Measurements from ENCODE around the gene MAK. TPM values are rescaled to one million over a fixed set of nuclear protein-coding genes. Genes with fewer than 3 reads are reported as not detected.
"Not testable (repeated sequence)": the region's sequence is repeated elsewhere in the genome, so short reads cannot be mapped to it uniquely, and the experiment has no call there.

MAK gene
- total RNA-seq, 1 experiment from 2014 or later = not detected

DNA sequence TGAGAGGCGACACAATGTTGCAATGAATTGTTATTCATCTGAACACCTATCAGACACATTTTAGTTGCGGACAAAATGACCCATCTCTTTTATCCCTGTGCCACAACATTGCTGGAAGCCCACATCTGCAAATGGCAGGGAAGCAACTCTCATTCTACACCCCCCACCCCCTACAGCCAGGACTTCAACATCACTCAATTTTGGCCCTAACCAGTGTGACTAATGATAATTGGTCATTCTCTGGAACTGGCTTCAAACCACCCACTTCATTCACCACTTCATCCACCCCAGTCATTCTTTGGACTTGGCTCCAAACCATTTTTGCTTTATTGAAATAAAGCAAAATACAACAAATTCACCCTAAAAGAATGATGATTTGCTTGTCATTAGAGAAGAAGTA is 42.0 kb upstream of the MAK start:
- H3K4me1 ChIP-seq (ENCODE audit: low read length) = no peaks in the 10 kb centered on the region
- H3K4me2 ChIP-seq (ENCODE audit: low read depth, low read length, poor library complexity, severe bottlenecking) = no peak overlapping the region
- H3K9me3 ChIP-seq (ENCODE audit: low read length) = no peaks in the 10 kb centered on the region
- no peaks in the 10 kb centered on the region for H3K79me2 ChIP-seq (ENCODE audit: low read length)
- no peaks in the 10 kb centered on the region for H3K27me3 ChIP-seq (ENCODE audit: low read length)
- no peaks in the 10 kb centered on the region for H3K9me2 ChIP-seq (replicated peaks; ENCODE audit: insufficient read depth, low read length)
- DNase-seq = no peak
- no peaks in the 10 kb centered on the region for H4K20me1 ChIP-seq (ENCODE audit: insufficient read depth, low read depth, low read length)
- H3K9ac ChIP-seq (ENCODE audit: low read length) = no peak overlapping the region
- H3K27ac ChIP-seq (ENCODE audit: low read length) = no peak overlapping the region
- H2AFZ ChIP-seq (ENCODE audit: low read length) = no peak overlapping the region
- no peaks in the 10 kb centered on the region for H3K36me3 ChIP-seq (ENCODE audit: insufficient read depth, low read length)
- H3K4me3 ChIP-seq (ENCODE audit: low read length) = no peak overlapping the region

DNA sequence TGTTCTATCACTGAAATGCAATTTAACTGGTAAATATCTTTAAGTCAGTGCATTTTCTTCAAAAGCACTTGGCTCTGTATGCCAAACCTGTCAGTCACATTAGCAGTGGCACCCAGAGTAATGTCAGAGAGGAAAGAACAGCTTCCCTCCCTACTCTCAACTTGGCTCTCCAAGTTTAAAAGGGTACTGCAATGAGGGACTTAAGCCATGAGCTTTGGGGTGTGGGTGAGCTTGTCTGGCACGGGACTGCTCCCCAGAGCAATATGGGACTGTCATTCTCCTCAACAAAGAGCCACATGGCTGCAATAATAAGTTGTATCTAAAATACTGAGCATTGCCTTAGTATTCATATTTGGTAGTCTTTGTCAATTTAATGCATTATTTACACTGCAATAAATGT is 39.5 kb upstream of the MAK start:
- no peaks in the 10 kb centered on the region for H3K9me3 ChIP-seq (ENCODE audit: low read length)
- no peak overlapping the region for H3K27ac ChIP-seq (ENCODE audit: low read length)
- H3K36me3 ChIP-seq (ENCODE audit: insufficient read depth, low read length) = no peaks in the 10 kb centered on the region
- H3K4me1 ChIP-seq (ENCODE audit: low read length) = no peaks in the 10 kb centered on the region
- H3K4me3 ChIP-seq (ENCODE audit: low read length) = no peak overlapping the region
- no peaks in the 10 kb centered on the region for H3K79me2 ChIP-seq (ENCODE audit: low read length)
- no peak overlapping the region for H3K4me2 ChIP-seq (ENCODE audit: low read depth, low read length, poor library complexity, severe bottlenecking)
- H3K27me3 ChIP-seq (ENCODE audit: low read length) = no peaks in the 10 kb centered on the region
- DNase-seq = no peak
- no peak overlapping the region for H3K9ac ChIP-seq (ENCODE audit: low read length)
- no peaks in the 10 kb centered on the region for H4K20me1 ChIP-seq (ENCODE audit: insufficient read depth, low read depth, low read length)
- H3K9me2 ChIP-seq (replicated peaks; ENCODE audit: insufficient read depth, low read length) = no peaks in the 10 kb centered on the region
- no peak overlapping the region for H2AFZ ChIP-seq (ENCODE audit: low read length)

DNA sequence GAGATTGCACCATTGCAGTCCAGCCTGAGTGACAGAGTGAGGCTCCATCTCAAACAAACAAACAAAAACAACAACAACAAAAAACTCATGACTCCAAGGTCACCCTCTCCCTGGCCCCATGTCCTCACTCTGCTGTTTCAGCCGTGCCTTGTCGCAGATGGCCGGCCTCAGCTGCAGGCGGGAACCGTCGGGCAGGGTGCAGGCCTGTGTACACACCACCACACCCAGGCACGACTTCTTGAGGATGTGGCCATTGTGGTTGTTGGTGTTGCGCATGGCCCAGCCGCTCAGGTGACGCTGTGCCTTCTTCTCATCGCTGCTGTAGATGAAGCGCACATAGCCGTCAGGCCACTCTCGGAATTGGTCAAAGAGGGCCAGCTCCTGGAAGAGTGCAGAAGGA is 38.7 kb upstream of the MAK start:
- H3K4me3 ChIP-seq (ENCODE audit: low read length) = no peak overlapping the region
- H3K36me3 ChIP-seq (ENCODE audit: insufficient read depth, low read length) = no peaks in the 10 kb centered on the region
- no peaks in the 10 kb centered on the region for H3K4me1 ChIP-seq (ENCODE audit: low read length)
- H4K20me1 ChIP-seq (ENCODE audit: insufficient read depth, low read depth, low read length) = no peaks in the 10 kb centered on the region
- no peak overlapping the region for H3K9ac ChIP-seq (ENCODE audit: low read length)
- no peak for DNase-seq
- no peaks in the 10 kb centered on the region for H3K79me2 ChIP-seq (ENCODE audit: low read length)
- H3K9me2 ChIP-seq (replicated peaks; ENCODE audit: insufficient read depth, low read length) = no peaks in the 10 kb centered on the region
- no peak overlapping the region for H3K27ac ChIP-seq (ENCODE audit: low read length)
- no peak overlapping the region for H2AFZ ChIP-seq (ENCODE audit: low read length)
- H3K4me2 ChIP-seq (ENCODE audit: low read depth, low read length, poor library complexity, severe bottlenecking) = no peak overlapping the region
- no peaks in the 10 kb centered on the region for H3K9me3 ChIP-seq (ENCODE audit: low read length)
- no peaks in the 10 kb centered on the region for H3K27me3 ChIP-seq (ENCODE audit: low read length)

DNA sequence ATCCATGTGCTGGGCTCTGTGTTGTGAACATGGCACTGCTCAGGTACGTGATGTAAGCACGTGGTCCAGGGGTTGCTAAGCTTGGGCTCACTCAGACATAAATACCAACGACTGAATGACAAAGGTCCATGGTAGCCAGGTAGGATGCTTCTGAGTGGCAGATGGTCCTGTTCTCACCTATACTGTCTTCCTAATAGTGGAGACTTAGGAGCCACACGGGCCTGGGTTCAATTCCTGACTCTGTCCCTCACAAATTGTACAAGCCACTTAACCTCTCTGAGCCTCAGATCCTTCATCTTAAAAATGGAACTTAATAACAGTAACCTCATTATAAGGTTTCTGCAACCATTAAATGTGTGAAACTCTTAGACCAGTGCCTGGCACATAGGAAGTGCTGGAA is 36.7 kb upstream of the MAK start:
- no peaks in the 10 kb centered on the region for H3K9me2 ChIP-seq (replicated peaks; ENCODE audit: insufficient read depth, low read length)
- H3K4me2 ChIP-seq (ENCODE audit: low read depth, low read length, poor library complexity, severe bottlenecking) = no peak overlapping the region
- no peaks in the 10 kb centered on the region for H3K27me3 ChIP-seq (ENCODE audit: low read length)
- H3K9ac ChIP-seq (ENCODE audit: low read length) = no peak overlapping the region
- H4K20me1 ChIP-seq (ENCODE audit: insufficient read depth, low read depth, low read length) = no peaks in the 10 kb centered on the region
- no peak overlapping the region for H3K27ac ChIP-seq (ENCODE audit: low read length)
- H3K4me3 ChIP-seq (ENCODE audit: low read length) = no peak overlapping the region
- no peaks in the 10 kb centered on the region for H3K36me3 ChIP-seq (ENCODE audit: insufficient read depth, low read length)
- H2AFZ ChIP-seq (ENCODE audit: low read length) = no peak overlapping the region
- H3K79me2 ChIP-seq (ENCODE audit: low read length) = no peaks in the 10 kb centered on the region
- no peaks in the 10 kb centered on the region for H3K4me1 ChIP-seq (ENCODE audit: low read length)
- H3K9me3 ChIP-seq (ENCODE audit: low read length) = no peaks in the 10 kb centered on the region
- DNase-seq = no peak

DNA sequence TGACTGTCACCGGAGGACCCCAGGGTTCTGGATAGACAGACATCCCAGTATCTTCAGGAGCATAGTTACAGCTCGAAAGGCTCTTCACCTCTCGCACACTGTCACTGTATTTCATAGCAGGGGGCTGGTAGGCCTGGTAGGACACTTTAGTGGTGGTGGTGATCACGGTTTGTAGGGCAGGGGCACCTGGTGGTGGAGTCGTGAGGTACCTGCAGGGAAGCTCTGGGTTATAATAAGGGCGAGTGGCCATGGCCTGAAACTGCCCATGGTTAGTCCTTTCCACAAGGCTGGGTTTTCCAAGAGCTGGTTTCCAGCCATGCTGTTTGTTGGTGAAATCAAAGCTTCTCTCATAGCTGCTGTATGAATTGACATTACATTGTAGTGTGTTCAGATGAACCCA is 35.9 kb upstream of the MAK start:
- H3K9me2 ChIP-seq (replicated peaks; ENCODE audit: insufficient read depth, low read length) = no peaks in the 10 kb centered on the region
- no peak overlapping the region for H3K27ac ChIP-seq (ENCODE audit: low read length)
- H3K4me3 ChIP-seq (ENCODE audit: low read length) = no peak overlapping the region
- no peaks in the 10 kb centered on the region for H4K20me1 ChIP-seq (ENCODE audit: insufficient read depth, low read depth, low read length)
- H3K27me3 ChIP-seq (ENCODE audit: low read length) = no peaks in the 10 kb centered on the region
- DNase-seq = no peak
- no peaks in the 10 kb centered on the region for H3K79me2 ChIP-seq (ENCODE audit: low read length)
- no peaks in the 10 kb centered on the region for H3K4me1 ChIP-seq (ENCODE audit: low read length)
- H2AFZ ChIP-seq (ENCODE audit: low read length) = no peak overlapping the region
- no peaks in the 10 kb centered on the region for H3K9me3 ChIP-seq (ENCODE audit: low read length)
- H3K4me2 ChIP-seq (ENCODE audit: low read depth, low read length, poor library complexity, severe bottlenecking) = no peak overlapping the region
- no peak overlapping the region for H3K9ac ChIP-seq (ENCODE audit: low read length)
- H3K36me3 ChIP-seq (ENCODE audit: insufficient read depth, low read length) = no peaks in the 10 kb centered on the region

DNA sequence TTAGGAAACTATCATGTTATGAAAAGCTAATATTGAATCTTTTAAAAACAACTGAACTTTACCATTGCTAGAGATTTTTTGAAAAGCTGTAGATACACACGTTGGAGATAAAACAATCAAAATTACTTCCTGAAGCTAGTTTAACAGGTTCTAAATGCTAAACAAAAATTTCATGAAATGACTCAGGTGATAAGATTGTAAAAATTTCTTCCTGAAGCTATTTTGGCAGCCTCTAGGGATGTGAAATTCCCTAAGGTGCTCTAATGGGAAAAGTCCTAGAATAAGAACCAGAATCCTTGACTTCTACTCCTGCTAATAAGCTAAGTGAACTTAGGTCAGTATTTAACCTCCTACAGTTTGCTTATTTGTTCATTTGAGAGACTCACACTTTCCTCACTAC is 35.0 kb upstream of the MAK start:
- Histone ChIP-seq H3K4me1 (ENCODE audit: low read length) (no peaks in the 10 kb centered on the region), H3K9me2 (replicated peaks; ENCODE audit: insufficient read depth, low read length) (no peaks in the 10 kb centered on the region), H3K4me3 (ENCODE audit: low read length) (no peak overlapping the region), H3K27ac (ENCODE audit: low read length) (no peak overlapping the region), H3K36me3 (ENCODE audit: insufficient read depth, low read length) (no peaks in the 10 kb centered on the region), H3K4me2 (ENCODE audit: low read depth, low read length, poor library complexity, severe bottlenecking) (no peak overlapping the region), H3K27me3 (ENCODE audit: low read length) (no peaks in the 10 kb centered on the region), H4K20me1 (ENCODE audit: insufficient read depth, low read depth, low read length) (no peaks in the 10 kb centered on the region), H3K9ac (ENCODE audit: low read length) (no peak overlapping the region), H3K79me2 (ENCODE audit: low read length) (no peaks in the 10 kb centered on the region), H3K9me3 (ENCODE audit: low read length) (no peaks in the 10 kb centered on the region), H2AFZ (ENCODE audit: low read length) (no peak overlapping the region)
- no peak for DNase-seq

DNA sequence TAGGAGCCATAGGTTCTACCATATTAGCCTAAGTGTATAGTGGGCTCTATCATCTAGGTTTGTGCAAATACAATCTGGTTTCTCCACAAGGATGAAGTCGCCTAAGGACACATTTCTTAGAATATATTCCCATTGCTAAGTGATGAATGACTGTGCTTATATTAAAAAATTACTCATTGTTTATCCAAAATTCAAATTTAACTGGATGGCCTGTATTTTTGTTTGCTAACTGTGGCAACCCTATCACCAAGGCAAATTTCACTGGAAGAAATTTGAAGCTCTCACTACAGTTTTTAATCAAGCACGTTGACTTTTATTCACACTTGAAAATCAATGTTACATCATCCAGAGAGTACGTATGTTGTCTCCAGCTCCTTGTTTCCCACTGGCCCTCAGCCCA is 29.6 kb upstream of the MAK start:
- Histone ChIP-seq H3K79me2 (ENCODE audit: low read length) (no peaks in the 10 kb centered on the region), H3K36me3 (ENCODE audit: insufficient read depth, low read length) (no peaks in the 10 kb centered on the region), H3K9ac (ENCODE audit: low read length) (no peak overlapping the region), H4K20me1 (ENCODE audit: insufficient read depth, low read depth, low read length) (no peaks in the 10 kb centered on the region), H2AFZ (ENCODE audit: low read length) (no peak overlapping the region), H3K4me3 (ENCODE audit: low read length) (no peak overlapping the region), H3K27ac (ENCODE audit: low read length) (no peak overlapping the region), H3K9me3 (ENCODE audit: low read length) (no peaks in the 10 kb centered on the region), H3K27me3 (ENCODE audit: low read length) (no peaks in the 10 kb centered on the region), H3K4me2 (ENCODE audit: low read depth, low read length, poor library complexity, severe bottlenecking) (no peak overlapping the region), H3K4me1 (ENCODE audit: low read length) (no peaks in the 10 kb centered on the region), H3K9me2 (replicated peaks; ENCODE audit: insufficient read depth, low read length) (no peaks in the 10 kb centered on the region)
- no peak for DNase-seq

DNA sequence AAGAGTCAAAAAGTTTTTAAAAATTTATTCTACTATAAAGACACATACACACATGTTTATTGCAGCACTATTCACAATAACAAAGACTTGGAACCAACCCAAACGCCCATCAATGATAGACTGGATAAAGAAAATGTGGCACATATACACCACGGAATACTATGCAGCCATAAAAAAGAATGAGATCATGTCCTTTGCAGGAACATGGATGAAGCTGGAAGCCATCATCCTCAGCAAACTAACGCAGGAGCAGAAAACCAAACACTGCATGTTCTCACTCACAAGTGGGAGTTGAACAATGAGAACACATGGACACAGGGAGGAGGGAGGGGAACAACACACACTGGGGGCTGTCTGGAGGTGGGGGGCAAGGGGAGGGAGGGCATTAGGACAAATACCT is 28.4 kb upstream of the MAK start:
- not testable (repeated sequence) for H3K4me2 ChIP-seq (ENCODE audit: low read depth, low read length, poor library complexity, severe bottlenecking); H3K79me2 ChIP-seq (ENCODE audit: low read length); H4K20me1 ChIP-seq (ENCODE audit: insufficient read depth, low read depth, low read length); DNase-seq; H3K9me3 ChIP-seq (ENCODE audit: low read length); H2AFZ ChIP-seq (ENCODE audit: low read length); H3K9me2 ChIP-seq (replicated peaks; ENCODE audit: insufficient read depth, low read length); H3K4me3 ChIP-seq (ENCODE audit: low read length); H3K27ac ChIP-seq (ENCODE audit: low read length); H3K4me1 ChIP-seq (ENCODE audit: low read length); H3K36me3 ChIP-seq (ENCODE audit: insufficient read depth, low read length); H3K27me3 ChIP-seq (ENCODE audit: low read length); H3K9ac ChIP-seq (ENCODE audit: low read length)

DNA sequence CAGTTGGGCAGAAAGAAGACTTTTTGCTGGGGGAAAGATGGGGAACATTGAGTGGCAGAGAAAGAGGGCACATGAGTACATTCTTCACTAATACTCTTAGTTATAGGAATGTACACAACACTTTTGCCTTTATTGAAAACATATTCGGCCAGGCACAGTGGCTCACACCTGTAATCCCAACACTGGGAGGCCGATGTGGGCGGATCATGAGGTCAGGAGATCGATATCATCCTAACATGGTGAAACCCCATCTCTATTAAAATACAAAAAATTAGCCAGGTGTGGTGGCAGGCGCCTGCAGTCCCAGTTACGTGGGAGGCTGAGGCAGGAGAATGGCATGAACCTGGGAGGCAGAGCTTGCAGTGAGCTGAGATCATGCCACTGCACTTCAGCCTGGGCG is 24.7 kb upstream of the MAK start:
- H3K9me2 ChIP-seq (replicated peaks; ENCODE audit: insufficient read depth, low read length); H3K9me3 ChIP-seq (ENCODE audit: low read length); H3K36me3 ChIP-seq (ENCODE audit: insufficient read depth, low read length); H3K4me1 ChIP-seq (ENCODE audit: low read length); DNase-seq; H2AFZ ChIP-seq (ENCODE audit: low read length); H3K79me2 ChIP-seq (ENCODE audit: low read length); H3K4me2 ChIP-seq (ENCODE audit: low read depth, low read length, poor library complexity, severe bottlenecking); H3K27me3 ChIP-seq (ENCODE audit: low read length); H3K4me3 ChIP-seq (ENCODE audit: low read length); H4K20me1 ChIP-seq (ENCODE audit: insufficient read depth, low read depth, low read length); H3K9ac ChIP-seq (ENCODE audit: low read length); H3K27ac ChIP-seq (ENCODE audit: low read length): not testable (repeated sequence)

Measured in Karpas-422 (cell line).